Calu3 (cell line): ENCODE results near the gene MYH6. TPM values are rescaled to one million over a fixed set of nuclear protein-coding genes. Genes with fewer than 3 reads are reported as not detected.

Source experiments
- BruUV-seq: library from RNA; stranded (reverse); fragments of 400-500 nt; replicated peaks from 2 replicates; lab custom pipeline; 2021; lab: Mats Ljungman, UMichigan
- CTCF ChIA-PET: fragments of 300-600 bp; sonication (Branson Sonifier 250); formaldehyde crosslinking; loops from one replicate; lab custom pipeline; 2022; ENCODE audit warnings: antibody characterized with exemption; lab: Charles Lee
- DNase-seq: peaks from one replicate; pipeline ENCODE4 v3.0.0; 2022
- H3K27ac Mint-ChIP-seq: one replicate; pipeline ENCODE4 v1.8.0; 2022; ENCODE audit warnings: mixed read lengths; ENCODE audit not compliant: unreplicated experiment
- H3K27me3 Mint-ChIP-seq: one replicate; pipeline ENCODE4 v1.8.0; 2022; ENCODE audit warnings: mixed read lengths; ENCODE audit not compliant: unreplicated experiment
- H3K36me3 Mint-ChIP-seq: one replicate; pipeline ENCODE4 v1.8.0; 2022; ENCODE audit warnings: mild to moderate bottlenecking, moderate library complexity, mixed read lengths; ENCODE audit not compliant: insufficient read depth, unreplicated experiment
- H3K4me1 Mint-ChIP-seq: one replicate; pipeline ENCODE4 v1.8.0; 2022; ENCODE audit warnings: mild to moderate bottlenecking, low read depth, mixed read lengths; ENCODE audit not compliant: unreplicated experiment
- H3K4me3 Mint-ChIP-seq: one replicate; pipeline ENCODE4 v1.8.0; 2022; ENCODE audit warnings: mild to moderate bottlenecking, low read depth, moderate library complexity, mixed read lengths; ENCODE audit not compliant: unreplicated experiment
- H3K9me3 Mint-ChIP-seq: one replicate; pipeline ENCODE4 v1.8.0; 2022; ENCODE audit warnings: low read depth, mixed read lengths; ENCODE audit not compliant: unreplicated experiment
- CTCF ChIP-seq: fragments of 200-600 bp; IDR thresholded peaks from one replicate; pipeline ENCODE4 v1.8.0; 2022; ENCODE audit warnings: antibody characterized with exemption; ENCODE audit not compliant: unreplicated experiment
- intact Hi-C: fragments of 100-400 bp; cut with micrococcal nuclease; formaldehyde crosslinking; loops from one replicate; pipeline ENCODE4 v1.10.0; 2022; ENCODE audit not compliant: unreplicated experiment
- total RNA-seq: library from RNA; stranded (reverse); gene quantifications from 2 replicates; pipeline ENCODE4 v1.2.3, GENCODE V29; 2022

The MYH6 gene
- total RNA-seq, 1 experiment from 2014 or later = not detected

DNA sequence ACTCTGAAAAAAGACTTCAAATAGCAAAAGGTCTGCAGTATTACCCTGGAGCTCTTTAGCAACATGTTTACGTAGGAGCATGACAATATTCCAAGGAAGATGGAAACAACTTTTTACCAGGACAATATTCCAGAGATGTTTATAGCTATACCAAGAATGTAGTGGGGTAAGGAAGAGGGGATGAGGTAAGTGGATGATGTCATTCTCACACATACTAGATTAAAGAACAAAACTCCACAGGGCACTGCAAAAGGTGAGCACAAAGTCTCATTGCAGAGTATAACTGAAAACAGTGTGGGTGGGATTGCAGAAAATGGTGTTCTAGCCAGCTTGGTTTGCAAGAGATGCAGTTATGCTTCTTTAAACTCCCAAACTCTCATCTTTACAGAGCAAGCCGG lies 22.8 kb downstream of the MYH6 start:
- peaks cover 100% of the 10 kb centered on the region for H3K27me3 Mint-ChIP-seq
- no peaks in the 10 kb centered on the region for H3K4me1 Mint-ChIP-seq
- intact Hi-C loops = no loop called here
- no peak overlapping the region for H3K27ac Mint-ChIP-seq
- no peak for DNase-seq
- CTCF ChIA-PET = interaction anchor here (0.6 kb wide), 1 partner anchor 1833 kb away, joined by 5 read pairs; no protein-coding TSS in a partner anchor
- no peak overlapping the region for H3K4me3 Mint-ChIP-seq
- BruUV-seq = no TSS peak
- TF ChIP-seq CTCF = no peak
- H3K36me3 Mint-ChIP-seq = no peaks in the 10 kb centered on the region
- no peaks in the 10 kb centered on the region for H3K9me3 Mint-ChIP-seq

GRCh38 chr14:23384364-23385080 lies 23.6 kb downstream of the MYH6 start:
- Mint-ChIP-seq H3K27me3 (peaks cover 100% of the 10 kb centered on the region), H3K4me3 (no peak overlapping the region), H3K4me1 (no peaks in the 10 kb centered on the region), H3K36me3 (no peaks in the 10 kb centered on the region), H3K27ac (no peak overlapping the region), H3K9me3 (no peaks in the 10 kb centered on the region)
- CTCF ChIA-PET = no interaction called here
- intact Hi-C loops = no loop called here
- TF ChIP-seq CTCF = no peak
- no peak for DNase-seq
- BruUV-seq = no TSS peak

GRCh38 chr14:23382731-23383440 lies 25.2 kb downstream of the MYH6 start:
- Mint-ChIP-seq H3K4me1 (no peaks in the 10 kb centered on the region), H3K36me3 (no peaks in the 10 kb centered on the region), H3K4me3 (no peak overlapping the region), H3K27ac (no peak overlapping the region), H3K27me3 (peaks cover 100% of the 10 kb centered on the region), H3K9me3 (no peaks in the 10 kb centered on the region)
- no peak for DNase-seq
- intact Hi-C loops = no loop called here
- CTCF ChIA-PET = interaction anchor here (0.7 kb wide), 1 partner anchor 82 kb away, joined by 3 read pairs; no protein-coding TSS in a partner anchor
- no peak for TF ChIP-seq CTCF
- no TSS peak for BruUV-seq

GRCh38 chr14:23382276-23382675 lies 25.8 kb downstream of the MYH6 start:
- Mint-ChIP-seq H3K4me1 (no peaks in the 10 kb centered on the region), H3K27ac (no peak overlapping the region), H3K4me3 (no peak overlapping the region), H3K36me3 (no peaks in the 10 kb centered on the region), H3K9me3 (no peaks in the 10 kb centered on the region), H3K27me3 (peaks cover 100% of the 10 kb centered on the region)
- TF ChIP-seq CTCF = no peak
- CTCF ChIA-PET = interaction anchor here (0.7 kb wide), 1 partner anchor 81 kb away, joined by 3 read pairs; no protein-coding TSS in a partner anchor
- intact Hi-C loops = no loop called here
- no TSS peak for BruUV-seq
- DNase-seq = no peak
